Activated naive CD4-positive, alpha-beta T cell treated with anti-CD3 and anti-CD28 coated beads, Interleukin-2, amount 50 U/mL, for 72 hours (primary cell): ENCODE data around the gene CIAO2A. TPM values are rescaled to one million over a fixed set of nuclear protein-coding genes. Genes with fewer than 3 reads are reported as not detected.
"Not testable (repeated sequence)": the region's sequence is repeated elsewhere in the genome, so short reads cannot be mapped to it uniquely, and the experiment has no call there.

Source experiments
- ATAC-seq, 2 donors: fragments of 150-1000 bp; cut with Tn5 transposase; 2 replicates each; pipeline ENCODE4 v1.10.0; 2021; ENCODE audit warnings: mild to moderate bottlenecking in 2 of 2, moderate library complexity in 2 of 2
- DNase-seq, 2 donors: peaks; one replicate each; pipeline ENCODE4 v3.0.0; 2021 to 2022; ENCODE audit warnings: low spot score in 2 of 2
- H3K27ac Mint-ChIP-seq, 2 donors: one replicate each; pipeline ENCODE4 v1.8.0; 2022; ENCODE audit warnings: mild to moderate bottlenecking in 2 of 2, mixed read lengths in 2 of 2
- H3K36me3 Mint-ChIP-seq, 2 donors: one replicate each; pipeline ENCODE4 v1.8.0; 2022; ENCODE audit warnings: mixed read lengths in 2 of 2
- H3K9me3 Mint-ChIP-seq, 2 donors: one replicate each; pipeline ENCODE4 v1.8.0; 2022; ENCODE audit warnings: mixed read lengths in 2 of 2
- total RNA-seq, 2 donors: library from RNA; stranded (reverse); gene quantifications; one replicate each; pipeline ENCODE4 v1.2.3, GENCODE V29; 2022

Gene CIAO2A
- total RNA-seq, 2 donors from 2014 or later: 77.9 to 95.4 TPM

- DNase-seq (no peak), ATAC-seq (no peak)
- no peak overlapping the region for H3K27ac Mint-ChIP-seq
- H3K36me3 Mint-ChIP-seq: peaks cover 5 to 6% of the 10 kb centered on the region in 2 donors
- H3K9me3 Mint-ChIP-seq: no peaks in the 10 kb centered on the region
These were observed 28.0 kb upstream of the CIAO2A start for GRCh38 chr15:64121614-64122013.

GRCh38 chr15:64120322-64120721 lies 26.7 kb upstream of the CIAO2A start:
- ATAC-seq, H3K9me3 Mint-ChIP-seq, H3K27ac Mint-ChIP-seq, H3K36me3 Mint-ChIP-seq, DNase-seq: not testable (repeated sequence)

- DNase-seq (no peak), ATAC-seq (no peak)
- Mint-ChIP-seq H3K27ac (peak overlapping the region in 1 of 2 donors; percentile 15), H3K36me3 (peaks cover 0 to 9% of the 10 kb centered on the region in 2 donors), H3K9me3 (no peaks in the 10 kb centered on the region)
These were observed 24.3 kb upstream of the CIAO2A start for GRCh38 chr15:64117759-64118487.

GRCh38 chr15:64112904-64113303 lies 19.3 kb upstream of the CIAO2A start:
- no peaks in the 10 kb centered on the region for H3K9me3 Mint-ChIP-seq
- peak overlapping the region in 1 of 2 donors; percentile 38 for H3K27ac Mint-ChIP-seq
- peaks cover 0 to 15% of the 10 kb centered on the region in 2 donors for H3K36me3 Mint-ChIP-seq
- DNase-seq: no peak
- peak; percentile 39 to 86 for ATAC-seq

GRCh38 chr15:64112073-64112772 lies 18.6 kb upstream of the CIAO2A start:
- Mint-ChIP-seq H3K36me3 (peaks cover 0 to 15% of the 10 kb centered on the region in 2 donors), H3K9me3 (no peaks in the 10 kb centered on the region), H3K27ac (peak overlapping the region in 1 of 2 donors; percentile 38)
- no peak for DNase-seq
- no peak for ATAC-seq

GRCh38 chr15:64111679-64112050 lies 18.0 kb upstream of the CIAO2A start:
- no peaks in the 10 kb centered on the region for H3K9me3 Mint-ChIP-seq
- H3K36me3 Mint-ChIP-seq: peaks cover 0 to 15% of the 10 kb centered on the region in 2 donors
- ATAC-seq (no peak), DNase-seq (no peak)
- peak overlapping the region in 1 of 2 donors; percentile 32 for H3K27ac Mint-ChIP-seq

GRCh38 chr15:64110950-64111678 lies 17.5 kb upstream of the CIAO2A start:
- no peaks in the 10 kb centered on the region for H3K9me3 Mint-ChIP-seq
- H3K27ac Mint-ChIP-seq: peak overlapping the region; percentile 19 to 32
- ATAC-seq: no peak
- no peak for DNase-seq
- peaks cover 0 to 15% of the 10 kb centered on the region in 2 donors for H3K36me3 Mint-ChIP-seq

GRCh38 chr15:64110108-64110701 lies 16.6 kb upstream of the CIAO2A start:
- H3K9me3 Mint-ChIP-seq, ATAC-seq, DNase-seq: not testable (repeated sequence)
- Mint-ChIP-seq H3K36me3 (peaks cover 0 to 15% of the 10 kb centered on the region in 2 donors), H3K27ac (peak overlapping the region; percentile 19 to 26)

GRCh38 chr15:64107337-64107736 lies 13.7 kb upstream of the CIAO2A start:
- DNase-seq (no peak), ATAC-seq (no peak)
- H3K36me3 Mint-ChIP-seq: peaks cover 0 to 4% of the 10 kb centered on the region in 2 donors
- no peak overlapping the region for H3K27ac Mint-ChIP-seq
- peaks cover 0 to 3% of the 10 kb centered on the region in 2 donors for H3K9me3 Mint-ChIP-seq

- Mint-ChIP-seq H3K9me3 (peaks cover 0 to 4% of the 10 kb centered on the region in 2 donors), H3K27ac (no peak overlapping the region), H3K36me3 (peaks cover 0 to 5% of the 10 kb centered on the region in 2 donors)
- no peak for ATAC-seq
- DNase-seq: no peak
These were observed 11.6 kb upstream of the CIAO2A start for GRCh38 chr15:64105113-64105704.

GRCh38 chr15:64102497-64102896 lies 8.9 kb upstream of the CIAO2A start:
- no peak for ATAC-seq
- Mint-ChIP-seq H3K9me3 (peaks cover 0 to 4% of the 10 kb centered on the region in 2 donors), H3K27ac (no peak overlapping the region), H3K36me3 (peaks cover 0 to 10% of the 10 kb centered on the region in 2 donors)
- no peak for DNase-seq

GRCh38 chr15:64100958-64101357 lies 7.3 kb upstream of the CIAO2A start:
- Mint-ChIP-seq H3K36me3 (peaks cover 0 to 16% of the 10 kb centered on the region in 2 donors), H3K27ac (no peak overlapping the region), H3K9me3 (peaks cover 0 to 4% of the 10 kb centered on the region in 2 donors)
- ATAC-seq (no peak), DNase-seq (no peak)

GRCh38 chr15:64099379-64099778 lies 5.7 kb upstream of the CIAO2A start:
- H3K9me3 Mint-ChIP-seq: peaks cover 0 to 4% of the 10 kb centered on the region in 2 donors
- ATAC-seq: no peak
- no peak for DNase-seq
- H3K27ac Mint-ChIP-seq: no peak overlapping the region
- peaks cover 0 to 16% of the 10 kb centered on the region in 2 donors for H3K36me3 Mint-ChIP-seq

GRCh38 chr15:64096668-64097384 lies 3.2 kb upstream of the CIAO2A start:
- H3K36me3 Mint-ChIP-seq: peaks cover 14 to 18% of the 10 kb centered on the region in 2 donors
- H3K9me3 Mint-ChIP-seq: no peaks in the 10 kb centered on the region
- ATAC-seq (no peak), DNase-seq (no peak)
- peak overlapping the region; percentile 97 to 99 for H3K27ac Mint-ChIP-seq

- peak; percentile 88 to 92 for DNase-seq
- Mint-ChIP-seq H3K27ac (peak within 1 kb of the TSS; percentile 97 to 99), H3K9me3 (no peaks in the 10 kb centered on the region), H3K36me3 (peaks cover 14 to 18% of the 10 kb centered on the region in 2 donors)
- ATAC-seq: peak; percentile 60 to 70
These were observed 2.4 kb upstream of the CIAO2A start, which contains the start of gene SNX1 for GRCh38 chr15:64095795-64096667. SNX1 (plus strand) TSS chr15:64095982; CDS start chr15:64096014, 32 bp downstream.
